Measurements from ENCODE around the gene TSKS.

DNA sequence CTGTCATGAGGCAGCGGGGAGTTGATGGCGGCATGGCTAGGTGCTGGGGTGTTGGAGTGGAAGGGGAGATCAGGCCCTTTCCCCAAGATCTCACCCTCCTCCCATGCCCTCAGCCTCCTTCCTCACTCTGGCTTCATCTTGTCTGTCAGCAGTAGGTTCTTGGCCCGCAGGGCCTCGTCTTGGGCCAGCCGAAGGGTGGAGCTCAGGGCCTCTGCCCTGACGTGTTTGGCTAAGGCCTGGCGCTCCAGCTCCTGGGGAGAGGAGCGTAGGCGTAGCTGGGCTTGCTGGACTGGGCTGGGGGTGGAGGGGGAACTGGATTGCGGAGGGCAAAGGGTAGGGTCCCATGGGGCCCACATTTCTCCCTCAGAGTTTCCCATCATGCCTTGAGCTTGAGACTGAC is 23.2 kb downstream of the TSKS start:
- no peak for TF ChIP-seq ZNF302 (tag by site-specific recombination; IDR thresholded peaks at IDR 0.05; ENCODE audit: low read depth)
- TF ChIP-seq, protein P1, sequence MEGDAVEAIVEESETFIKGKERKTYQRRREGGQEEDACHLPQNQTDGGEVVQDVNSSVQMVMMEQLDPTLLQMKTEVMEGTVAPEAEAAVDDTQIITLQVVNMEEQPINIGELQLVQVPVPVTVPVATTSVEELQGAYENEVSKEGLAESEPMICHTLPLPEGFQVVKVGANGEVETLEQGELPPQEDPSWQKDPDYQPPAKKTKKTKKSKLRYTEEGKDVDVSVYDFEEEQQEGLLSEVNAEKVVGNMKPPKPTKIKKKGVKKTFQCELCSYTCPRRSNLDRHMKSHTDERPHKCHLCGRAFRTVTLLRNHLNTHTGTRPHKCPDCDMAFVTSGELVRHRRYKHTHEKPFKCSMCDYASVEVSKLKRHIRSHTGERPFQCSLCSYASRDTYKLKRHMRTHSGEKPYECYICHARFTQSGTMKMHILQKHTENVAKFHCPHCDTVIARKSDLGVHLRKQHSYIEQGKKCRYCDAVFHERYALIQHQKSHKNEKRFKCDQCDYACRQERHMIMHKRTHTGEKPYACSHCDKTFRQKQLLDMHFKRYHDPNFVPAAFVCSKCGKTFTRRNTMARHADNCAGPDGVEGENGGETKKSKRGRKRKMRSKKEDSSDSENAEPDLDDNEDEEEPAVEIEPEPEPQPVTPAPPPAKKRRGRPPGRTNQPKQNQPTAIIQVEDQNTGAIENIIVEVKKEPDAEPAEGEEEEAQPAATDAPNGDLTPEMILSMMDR (tag by site-specific recombination; IDR thresholded peaks at IDR 0.05) = no peak
- no peak for TF ChIP-seq ZNF830 (tag by site-specific recombination; IDR thresholded peaks at IDR 0.05; ENCODE audit: low read depth)
- TF ChIP-seq, protein P2, sequence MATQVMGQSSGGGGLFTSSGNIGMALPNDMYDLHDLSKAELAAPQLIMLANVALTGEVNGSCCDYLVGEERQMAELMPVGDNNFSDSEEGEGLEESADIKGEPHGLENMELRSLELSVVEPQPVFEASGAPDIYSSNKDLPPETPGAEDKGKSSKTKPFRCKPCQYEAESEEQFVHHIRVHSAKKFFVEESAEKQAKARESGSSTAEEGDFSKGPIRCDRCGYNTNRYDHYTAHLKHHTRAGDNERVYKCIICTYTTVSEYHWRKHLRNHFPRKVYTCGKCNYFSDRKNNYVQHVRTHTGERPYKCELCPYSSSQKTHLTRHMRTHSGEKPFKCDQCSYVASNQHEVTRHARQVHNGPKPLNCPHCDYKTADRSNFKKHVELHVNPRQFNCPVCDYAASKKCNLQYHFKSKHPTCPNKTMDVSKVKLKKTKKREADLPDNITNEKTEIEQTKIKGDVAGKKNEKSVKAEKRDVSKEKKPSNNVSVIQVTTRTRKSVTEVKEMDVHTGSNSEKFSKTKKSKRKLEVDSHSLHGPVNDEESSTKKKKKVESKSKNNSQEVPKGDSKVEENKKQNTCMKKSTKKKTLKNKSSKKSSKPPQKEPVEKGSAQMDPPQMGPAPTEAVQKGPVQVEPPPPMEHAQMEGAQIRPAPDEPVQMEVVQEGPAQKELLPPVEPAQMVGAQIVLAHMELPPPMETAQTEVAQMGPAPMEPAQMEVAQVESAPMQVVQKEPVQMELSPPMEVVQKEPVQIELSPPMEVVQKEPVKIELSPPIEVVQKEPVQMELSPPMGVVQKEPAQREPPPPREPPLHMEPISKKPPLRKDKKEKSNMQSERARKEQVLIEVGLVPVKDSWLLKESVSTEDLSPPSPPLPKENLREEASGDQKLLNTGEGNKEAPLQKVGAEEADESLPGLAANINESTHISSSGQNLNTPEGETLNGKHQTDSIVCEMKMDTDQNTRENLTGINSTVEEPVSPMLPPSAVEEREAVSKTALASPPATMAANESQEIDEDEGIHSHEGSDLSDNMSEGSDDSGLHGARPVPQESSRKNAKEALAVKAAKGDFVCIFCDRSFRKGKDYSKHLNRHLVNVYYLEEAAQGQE (tag by site-specific recombination; IDR thresholded peaks at IDR 0.05) = no peak
- TF ChIP-seq, protein P3, sequence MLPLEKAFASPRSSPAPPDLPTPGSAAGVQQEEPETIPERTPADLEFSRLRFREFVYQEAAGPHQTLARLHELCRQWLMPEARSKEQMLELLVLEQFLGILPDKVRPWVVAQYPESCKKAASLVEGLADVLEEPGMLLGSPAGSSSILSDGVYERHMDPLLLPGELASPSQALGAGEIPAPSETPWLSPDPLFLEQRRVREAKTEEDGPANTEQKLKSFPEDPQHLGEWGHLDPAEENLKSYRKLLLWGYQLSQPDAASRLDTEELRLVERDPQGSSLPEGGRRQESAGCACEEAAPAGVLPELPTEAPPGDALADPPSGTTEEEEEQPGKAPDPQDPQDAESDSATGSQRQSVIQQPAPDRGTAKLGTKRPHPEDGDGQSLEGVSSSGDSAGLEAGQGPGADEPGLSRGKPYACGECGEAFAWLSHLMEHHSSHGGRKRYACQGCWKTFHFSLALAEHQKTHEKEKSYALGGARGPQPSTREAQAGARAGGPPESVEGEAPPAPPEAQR (tag by site-specific recombination; IDR thresholded peaks at IDR 0.05) = no peak
- TF ChIP-seq SCRT1 (tag by site-specific recombination; IDR thresholded peaks at IDR 0.05; ENCODE audit: borderline replicate concordance) = no peak
- TF ChIP-seq MZF1 (tag by site-specific recombination; IDR thresholded peaks at IDR 0.05; ENCODE audit: borderline replicate concordance) = no peak
